Right lobe of liver (tissue), 6 donors: ENCODE data around the gene DBF4B. TPM values are rescaled to one million over a fixed set of nuclear protein-coding genes. Genes with fewer than 3 reads are reported as not detected.
"Not testable (repeated sequence)": the region's sequence is repeated elsewhere in the genome, so short reads cannot be mapped to it uniquely, and the experiment has no call there.

Source experiments
- ATAC-seq, 4 donors: fragments of 200-7000 bp; cut with Tn5 transposase; one replicate each; pipeline ENCODE4 v1.9.1; 2020; ENCODE audit warnings: mild to moderate bottlenecking in 4 of 4, moderate library complexity in 4 of 4
- DNase-seq, 3 donors: peaks; one replicate each; pipeline ENCODE4 v3.0.0-alpha.2; 2020
- H3K27ac ChIP-seq, 3 donors: fragments of 200-600 bp; one replicate each; pipeline ENCODE4 v1.8.0; 2022
- H3K27me3 ChIP-seq, 2 donors: fragments of 200-600 bp; one replicate each; pipeline ENCODE4 v1.8.0; 2022
- H3K36me3 ChIP-seq, 4 donors: fragments of 200-600 bp; sonication (generic) in 1 of 4; one replicate each; pipeline versions ENCODE4 v1.5.1 to v1.8.0; 2017 to 2022; ENCODE audit warnings: control low read depth in 1 of 4
- H3K4me1 ChIP-seq, 4 donors: fragments of 200-600 bp; sonication (generic) in 1 of 4; one replicate each; pipeline versions ENCODE4 v1.5.1 to v1.8.0; 2017 to 2022; ENCODE audit warnings: control low read depth in 1 of 4
- H3K4me3 ChIP-seq, 3 donors: fragments of 200-600 bp; one replicate each; pipeline ENCODE4 v1.8.0; 2022
- H3K9me3 ChIP-seq, 4 donors: fragments of 200-600 bp; sonication (generic) in 1 of 4; one replicate each; pipeline versions ENCODE4 v1.5.1 to v1.8.0; 2017 to 2022; ENCODE audit warnings: control low read depth in 1 of 4
- CTCF ChIP-seq, 4 donors: fragments of 200-600 bp in 3 of 4; fragments of 450-650 bp in 1 of 4; IDR thresholded peaks; one replicate each; pipeline versions ENCODE4 v1.5.1 to v1.8.0; 2016 to 2022; ENCODE audit warnings: antibody characterized with exemption in 4 of 4, mild to moderate bottlenecking in 2 of 4
- POLR2A ChIP-seq: fragments of 450-650 bp; IDR thresholded peaks from one replicate; pipeline ENCODE4 v1.6.1; 2017; ENCODE audit warnings: antibody characterized with exemption, mild to moderate bottlenecking
- whole genome bisulfite sequencing: methylation state at CpG from one replicate; pipeline ENCODE4 v1.1.6; 2018; ENCODE audit warnings: low coverage, low lambda C conversion rate; ENCODE audit not compliant: insufficient coverage; ENCODE audit errors: missing lambda C conversion rate; 5-methylcytosine and 5-hydroxymethylcytosine counted together
- intact Hi-C, 2 donors: fragments of 100-400 bp; cut with DNase I; formaldehyde crosslinking; loops; one replicate each; pipeline versions ENCODE4 v1.11.2 to v1.14.1; 2022
- total RNA-seq, 6 experiments: library from RNA; depleted of rRNA in 2 of 6; stranded (reverse); fragments of >200 nt in 2 of 6; fragmentation: NEBNext Ultra II Directional in 3 of 6; extraction: Animal tissue kit (Norgen Biotek cat#: 25700) in 3 of 6; gene quantifications; one replicate each; pipeline versions ENCODE4 v1.1.0 to v1.2.4, GENCODE V29; 2016 to 2023
- donor health status: DM: no; HTN: yes; CAD: no.
- donor health status: DM: no; HTN: no; CAD: no.
- donor health status: DM: no; HTN: no; CAD: no.
- donor health status: DM: no; HTN: yes; CAD: no.
- donor health status: DM: no; HTN: yes; CAD: no.

The DBF4B gene
- total RNA-seq, 6 experiments from 2014 or later, result 0.81 to 2.3 (median 1.7) TPM

GRCh38 chr17:44738214-44738906 is 29.9 kb downstream of the DBF4B start:
- no peaks in the 10 kb centered on the region for H3K9me3 ChIP-seq
- H3K27ac ChIP-seq, result no peak overlapping the region
- H3K27me3 ChIP-seq, result no peaks in the 10 kb centered on the region
- DNase-seq (no peak), ATAC-seq (no peak)
- no peaks in the 10 kb centered on the region for H3K4me1 ChIP-seq
- TF ChIP-seq POLR2A (no peak), CTCF (IDR thresholded peaks at IDR 0.05) (no peak)
- no peaks in the 10 kb centered on the region for H3K36me3 ChIP-seq
- no CpG with 5 or more reads among the region's 3 CpGs for WGBS
- no peak overlapping the region for H3K4me3 ChIP-seq
- intact Hi-C loops, result no loop called here

- WGBS, result 86% methylated on average over 7 of the region's 8 CpGs
- DNase-seq, result no peak
- Histone ChIP-seq H3K9me3 (no peaks in the 10 kb centered on the region), H3K36me3 (no peaks in the 10 kb centered on the region), H3K4me1 (no peaks in the 10 kb centered on the region), H3K27ac (no peak overlapping the region), H3K4me3 (no peak overlapping the region), H3K27me3 (no peaks in the 10 kb centered on the region)
- intact Hi-C loops, result no loop called here
- ATAC-seq, result no peak
- TF ChIP-seq POLR2A, result no peak
- TF ChIP-seq CTCF (IDR thresholded peaks at IDR 0.05), result no peak
Observed at GRCh38 chr17:44741316-44741715, 32.9 kb downstream of the DBF4B start.

GRCh38 chr17:44745301-44745700 is 36.8 kb downstream of the DBF4B start:
- TF ChIP-seq CTCF (IDR thresholded peaks at IDR 0.05), result no peak
- no peak for TF ChIP-seq POLR2A
- DNase-seq (no peak), ATAC-seq (no peak)
- WGBS, result 40% methylated on average over 1 of the region's 1 CpG
- no peaks in the 10 kb centered on the region for H3K9me3 ChIP-seq
- intact Hi-C loops, result no loop called here
- no peaks in the 10 kb centered on the region for H3K4me1 ChIP-seq
- H3K36me3 ChIP-seq, result no peaks in the 10 kb centered on the region
- no peak overlapping the region for H3K27ac ChIP-seq
- no peaks in the 10 kb centered on the region for H3K27me3 ChIP-seq
- H3K4me3 ChIP-seq, result no peak overlapping the region

- H3K36me3 ChIP-seq, H3K4me3 ChIP-seq, H3K27ac ChIP-seq, DNase-seq, ATAC-seq, H3K9me3 ChIP-seq, H3K4me1 ChIP-seq, intact Hi-C loops, H3K27me3 ChIP-seq: not testable (repeated sequence)
- 84% methylated on average over 4 of the region's 5 CpGs for WGBS
Observed at GRCh38 chr17:44745738-44746137, 37.3 kb downstream of the DBF4B start.

GRCh38 chr17:44747566-44747965 is 39.1 kb downstream of the DBF4B start:
- DNase-seq (no peak), ATAC-seq (no peak)
- intact Hi-C loops, result no loop called here
- no peaks in the 10 kb centered on the region for H3K27me3 ChIP-seq
- no peaks in the 10 kb centered on the region for H3K36me3 ChIP-seq
- H3K4me3 ChIP-seq, result no peak overlapping the region
- no peaks in the 10 kb centered on the region for H3K9me3 ChIP-seq
- no peak for TF ChIP-seq CTCF (IDR thresholded peaks at IDR 0.05)
- TF ChIP-seq POLR2A, result no peak
- H3K27ac ChIP-seq, result no peak overlapping the region
- no peaks in the 10 kb centered on the region for H3K4me1 ChIP-seq
